SIG-M5 (cell line): Measurements from ENCODE around the gene EHBP1.

Experiments used
- DNase-seq: peaks from one replicate; lab custom pipeline; 2025; lab: John Stamatoyannopoulos, UW

EHBP1 gene

DNA sequence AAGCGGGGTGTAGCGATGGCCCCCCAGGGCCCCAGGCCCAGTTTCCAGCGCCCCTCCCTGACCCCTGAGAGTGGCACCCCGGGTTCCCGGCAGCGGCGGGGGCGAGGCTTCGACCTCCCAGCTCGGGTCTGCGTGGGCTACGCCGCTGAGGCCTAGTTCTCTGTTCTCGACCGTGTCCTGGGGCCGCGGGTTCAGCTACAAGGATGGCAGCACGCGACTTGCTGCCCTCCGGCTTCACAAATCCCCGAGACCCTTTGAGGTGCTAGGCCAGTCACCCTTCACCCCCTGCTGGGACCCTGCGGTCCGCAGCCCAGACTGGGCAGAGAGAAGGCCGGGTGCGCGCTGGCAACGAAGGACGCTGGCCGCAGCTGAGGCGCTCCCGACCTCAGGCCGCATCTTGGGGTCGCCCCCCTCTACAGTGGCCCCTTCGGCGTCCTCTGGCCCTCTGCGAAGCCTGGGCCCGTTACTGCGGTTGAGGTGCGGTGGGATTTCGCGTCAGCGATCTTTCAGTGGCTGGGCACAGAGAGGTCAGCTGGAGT, 346.4 kb downstream of the EHBP1 start:
- DNase-seq, result no peak

DNA sequence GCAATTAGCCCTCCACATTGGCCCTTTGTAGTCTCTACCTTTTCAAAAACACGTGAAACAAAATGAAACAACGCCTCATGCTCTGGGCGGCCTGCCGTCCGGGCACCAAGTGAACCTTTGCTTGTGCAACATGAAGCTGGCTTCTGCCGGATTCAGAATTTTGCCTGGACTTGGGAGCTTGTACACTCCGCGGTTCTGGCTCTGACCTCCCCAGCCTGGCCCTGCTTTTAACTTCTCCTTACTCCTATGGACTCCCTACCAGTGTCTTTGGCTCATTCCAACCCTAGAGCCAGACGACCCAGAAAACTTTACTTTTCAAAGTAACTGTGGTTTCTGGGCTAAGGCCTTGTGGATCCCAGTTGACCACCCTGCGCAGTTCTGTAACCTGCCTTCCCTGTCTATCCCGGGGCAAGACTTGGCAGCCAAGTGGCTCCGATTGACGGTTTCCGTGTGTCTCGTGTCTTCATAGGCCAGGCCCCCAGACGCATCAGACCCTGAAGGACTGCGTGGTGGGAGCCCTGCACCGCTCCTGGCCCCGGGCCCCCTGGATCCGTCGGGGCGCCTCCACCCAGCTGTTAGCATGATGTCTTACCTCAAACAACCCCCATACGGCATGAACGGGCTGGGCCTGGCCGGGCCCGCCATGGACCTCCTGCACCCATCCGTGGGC, 347.0 kb downstream of the EHBP1 start:
- DNase-seq, result no peak

DNA sequence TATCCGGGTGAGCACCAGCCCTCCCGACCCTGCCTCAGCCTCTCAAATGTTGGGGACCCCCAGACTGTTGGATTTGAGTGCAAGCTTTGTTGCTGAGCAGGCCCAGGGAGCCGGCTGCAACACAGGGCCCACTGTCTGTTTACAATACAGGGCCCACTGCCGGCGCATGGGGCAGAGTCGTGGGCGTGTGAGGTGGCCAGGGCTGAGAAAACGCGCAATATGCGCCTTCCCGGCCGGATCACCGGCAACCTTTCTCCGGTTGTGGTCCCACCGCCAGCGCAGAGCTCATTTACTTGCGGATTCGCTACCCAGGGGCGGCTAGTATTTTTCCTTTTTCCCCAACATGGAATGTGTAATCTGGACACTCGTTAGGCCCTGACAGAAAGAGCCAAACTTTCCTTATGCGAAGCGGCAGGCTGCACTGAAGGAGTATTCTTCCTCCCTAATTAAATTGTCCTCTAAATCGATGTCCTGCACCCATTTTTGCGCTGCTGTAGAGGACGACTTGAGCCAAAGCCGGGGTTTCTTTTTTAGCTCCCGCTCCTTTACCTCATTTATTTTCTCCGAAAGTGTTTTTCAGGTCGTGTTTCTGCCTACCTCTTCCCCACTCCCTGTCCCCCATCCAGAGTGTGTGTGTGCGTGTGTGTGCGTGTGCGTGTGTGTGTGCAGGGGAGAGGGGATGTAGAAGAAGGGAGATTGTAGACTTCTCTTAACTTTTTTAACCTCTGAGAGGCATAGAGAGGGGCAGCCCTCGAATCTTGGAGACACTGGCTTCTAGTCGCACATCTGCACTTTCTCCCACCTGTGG, 347.8 kb downstream of the EHBP1 start:
- no peak for DNase-seq

DNA sequence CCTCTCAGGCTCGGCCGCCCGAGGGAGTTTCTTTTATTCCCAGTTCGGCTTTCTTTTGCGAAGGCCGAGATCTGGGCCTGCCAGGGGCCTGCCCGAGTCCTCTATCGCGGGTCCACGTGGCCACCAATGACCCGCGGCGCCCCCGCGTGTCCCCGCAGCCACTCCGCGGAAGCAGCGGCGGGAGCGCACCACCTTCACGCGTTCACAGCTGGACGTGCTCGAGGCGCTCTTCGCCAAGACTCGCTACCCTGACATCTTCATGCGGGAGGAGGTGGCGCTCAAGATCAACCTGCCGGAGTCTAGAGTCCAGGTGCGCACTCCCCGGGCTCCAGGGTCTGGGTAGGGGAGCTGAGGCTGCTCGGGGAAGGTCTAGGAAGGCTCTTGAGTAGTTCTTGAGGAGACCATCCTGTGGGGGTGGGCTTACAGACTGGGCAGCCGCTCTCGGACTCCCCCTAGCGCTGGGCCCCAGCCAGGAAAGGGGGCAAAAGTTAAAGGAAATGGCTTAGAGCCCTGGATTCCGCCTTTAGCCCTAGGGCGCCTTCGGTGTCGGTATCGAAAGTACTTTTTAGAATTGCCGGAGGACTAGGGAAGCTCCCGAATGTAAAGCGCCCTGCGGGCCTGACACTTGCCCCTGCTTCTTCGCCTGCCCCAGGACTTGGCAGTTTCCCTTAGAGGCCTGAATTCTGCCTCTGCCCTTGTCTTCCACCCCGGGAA, 348.5 kb downstream of the EHBP1 start:
- no peak for DNase-seq

DNA sequence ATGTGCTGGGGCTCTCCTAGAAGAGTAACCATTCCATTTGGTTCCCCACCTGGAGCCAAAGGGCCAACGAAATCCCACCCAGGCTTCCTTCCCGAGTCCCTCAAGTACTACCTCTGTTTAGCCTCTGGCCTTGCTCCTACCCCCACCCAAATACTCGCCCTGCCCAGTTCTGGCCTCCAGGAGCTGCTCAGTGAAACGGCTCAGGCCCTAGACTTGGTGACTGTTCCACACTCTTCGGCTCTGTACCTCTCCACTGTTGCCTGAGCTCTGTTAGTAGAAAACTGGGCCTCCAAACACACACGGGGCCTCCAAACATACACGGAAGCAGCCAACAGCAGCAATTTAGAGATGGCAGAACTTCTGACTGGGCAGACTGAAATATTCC, 349.3 kb downstream of the EHBP1 start:
- no peak for DNase-seq

DNA sequence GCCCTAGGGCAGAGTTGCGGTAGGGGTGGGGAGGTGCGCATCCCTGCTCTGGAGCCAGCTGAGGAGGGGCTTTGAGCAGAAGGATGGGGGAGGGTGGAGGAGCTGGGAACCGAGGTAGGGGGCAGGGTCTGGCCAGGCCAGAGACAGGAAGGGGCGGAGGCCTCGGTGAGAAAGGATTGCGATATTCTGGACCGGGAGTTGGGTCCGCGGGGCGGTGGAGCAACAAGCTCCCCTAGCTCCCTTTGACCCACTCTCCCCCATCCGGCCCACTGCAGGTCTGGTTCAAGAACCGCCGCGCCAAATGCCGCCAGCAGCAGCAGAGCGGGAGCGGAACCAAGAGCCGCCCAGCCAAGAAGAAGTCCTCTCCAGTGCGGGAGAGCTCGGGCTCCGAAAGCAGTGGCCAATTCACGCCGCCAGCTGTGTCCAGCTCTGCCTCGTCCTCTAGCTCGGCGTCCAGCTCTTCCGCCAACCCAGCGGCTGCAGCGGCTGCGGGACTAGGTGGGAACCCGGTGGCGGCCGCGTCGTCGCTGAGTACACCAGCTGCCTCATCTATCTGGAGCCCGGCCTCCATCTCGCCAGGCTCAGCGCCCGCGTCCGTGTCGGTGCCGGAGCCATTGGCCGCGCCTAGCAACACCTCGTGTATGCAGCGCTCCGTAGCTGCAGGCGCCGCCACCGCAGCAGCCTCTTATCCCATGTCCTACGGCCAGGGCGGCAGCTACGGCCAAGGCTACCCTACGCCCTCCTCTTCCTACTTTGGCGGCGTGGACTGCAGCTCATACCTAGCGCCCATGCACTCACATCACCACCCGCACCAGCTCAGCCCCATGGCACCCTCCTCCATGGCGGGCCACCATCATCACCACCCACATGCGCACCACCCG, 350.0 kb downstream of the EHBP1 start:
- no peak for DNase-seq

DNA sequence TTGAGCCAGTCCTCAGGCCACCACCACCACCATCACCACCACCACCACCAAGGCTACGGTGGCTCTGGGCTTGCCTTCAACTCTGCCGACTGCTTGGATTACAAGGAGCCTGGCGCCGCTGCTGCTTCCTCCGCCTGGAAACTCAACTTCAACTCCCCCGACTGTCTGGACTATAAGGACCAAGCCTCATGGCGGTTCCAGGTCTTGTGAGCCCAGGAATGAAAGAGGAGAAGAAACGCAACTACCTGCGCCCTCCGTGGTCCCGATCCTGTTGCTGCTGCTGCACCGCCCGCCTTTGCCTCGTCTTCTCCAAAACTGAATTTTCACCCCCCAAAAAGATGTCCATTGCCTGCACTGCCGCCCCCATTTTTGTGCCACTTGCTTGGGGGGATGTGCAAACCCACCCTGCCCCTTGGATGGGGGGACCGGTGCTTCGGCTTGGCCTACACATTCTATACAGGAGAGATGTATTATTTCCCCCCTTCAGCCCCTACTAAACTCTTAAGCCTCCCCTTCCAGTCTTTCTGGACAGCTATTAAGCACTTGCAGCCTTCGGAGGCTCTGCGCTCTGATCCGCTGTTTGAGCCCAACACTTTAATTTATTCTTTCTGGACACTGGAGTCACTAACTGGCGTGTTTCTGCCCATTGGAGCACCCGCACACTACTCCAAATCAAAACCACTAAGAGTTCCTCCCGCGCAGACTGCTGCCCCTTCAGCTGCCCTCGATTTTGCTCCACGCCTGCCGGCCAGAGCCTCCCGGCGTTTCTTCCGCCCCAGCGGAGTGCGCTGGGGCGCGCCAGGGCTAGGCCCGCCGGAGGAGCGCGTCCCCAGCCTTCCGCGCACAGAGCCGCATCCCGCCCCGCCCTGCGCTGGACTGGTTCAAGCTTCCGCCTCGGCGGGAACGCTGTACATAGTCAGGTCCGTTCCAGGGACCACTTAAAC, 350.9 kb downstream of the EHBP1 start:
- DNase-seq, result no peak

DNA sequence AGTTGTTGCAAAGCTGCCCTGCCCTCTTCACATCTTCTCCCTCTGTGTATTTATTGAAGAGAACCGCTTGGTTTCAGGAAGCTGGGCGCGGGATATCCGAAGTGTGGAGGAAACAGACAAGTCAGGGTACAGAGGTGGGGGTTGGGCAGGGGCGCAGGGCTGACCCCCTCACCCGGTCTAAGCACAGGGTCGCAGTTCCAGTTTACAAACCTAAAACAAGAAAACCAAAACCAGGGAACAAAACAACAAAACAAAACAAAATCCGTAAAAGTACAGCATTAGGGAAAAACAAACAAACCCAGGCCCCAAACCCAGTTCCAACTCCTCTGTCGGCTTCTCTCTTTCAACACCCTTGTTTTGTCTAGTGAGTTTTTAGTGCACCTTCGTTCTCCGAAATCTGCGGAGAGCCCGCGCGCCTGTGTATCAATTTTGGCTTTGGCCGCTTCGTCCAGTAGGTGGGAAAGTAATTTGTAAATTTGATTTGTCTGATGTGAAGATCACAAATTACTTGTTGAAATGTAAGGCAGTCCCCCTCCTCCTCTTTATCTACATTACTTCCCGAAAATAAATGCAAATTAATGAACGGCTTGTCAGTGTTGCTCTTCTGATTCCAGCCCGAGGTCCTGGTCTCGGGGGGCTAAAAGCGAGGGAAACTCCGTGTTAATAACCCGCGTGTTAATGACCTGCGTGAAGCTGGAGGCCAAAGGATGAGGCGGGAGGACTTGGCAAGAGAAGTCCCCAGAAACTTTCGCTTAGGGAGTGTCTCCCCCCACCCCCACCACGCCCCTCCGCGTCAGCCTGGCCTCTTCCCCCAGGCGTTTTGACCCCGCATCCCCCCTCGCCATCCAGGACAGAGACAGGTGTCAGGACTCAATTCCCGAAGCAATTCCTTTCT, 352.0 kb downstream of the EHBP1 start:
- DNase-seq, result no peak

DNA sequence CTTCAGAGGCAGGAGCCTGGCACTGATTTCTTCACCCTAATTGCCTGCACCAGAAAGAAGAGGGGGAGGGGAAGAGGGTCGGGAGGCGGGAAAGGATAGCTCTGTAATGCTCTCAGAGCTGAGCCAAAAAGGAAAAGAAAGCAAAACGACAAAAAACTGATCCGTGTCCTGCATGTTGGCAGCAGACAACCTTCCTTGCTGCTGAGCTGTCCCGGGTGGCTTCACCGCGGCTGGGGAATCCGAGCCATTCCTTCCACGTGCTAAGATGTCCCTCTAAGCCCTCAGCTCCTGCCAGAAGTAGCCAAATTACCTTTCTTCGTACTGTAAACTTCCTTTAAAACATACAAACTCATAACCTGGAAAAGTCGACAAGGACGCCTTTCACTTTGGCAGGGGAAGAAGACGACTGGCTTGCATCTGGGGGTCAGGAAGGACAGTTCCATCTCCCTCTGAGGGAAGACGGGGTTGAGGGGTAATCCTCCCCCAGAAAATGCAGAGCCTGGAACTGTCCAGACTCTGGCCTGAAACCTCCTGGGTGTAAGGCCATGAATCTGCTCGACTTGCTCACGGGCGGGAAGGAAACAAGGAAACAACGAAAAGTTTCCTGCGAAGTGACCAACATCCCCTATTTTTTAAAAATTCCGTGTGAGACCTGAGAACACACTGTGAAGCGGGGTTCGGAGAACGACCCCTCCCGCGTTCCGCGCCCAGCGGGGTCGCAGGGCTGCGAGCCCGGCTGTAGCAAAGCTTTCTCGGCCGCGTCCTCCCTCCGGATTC, 352.8 kb downstream of the EHBP1 start:
- DNase-seq, result no peak

DNA sequence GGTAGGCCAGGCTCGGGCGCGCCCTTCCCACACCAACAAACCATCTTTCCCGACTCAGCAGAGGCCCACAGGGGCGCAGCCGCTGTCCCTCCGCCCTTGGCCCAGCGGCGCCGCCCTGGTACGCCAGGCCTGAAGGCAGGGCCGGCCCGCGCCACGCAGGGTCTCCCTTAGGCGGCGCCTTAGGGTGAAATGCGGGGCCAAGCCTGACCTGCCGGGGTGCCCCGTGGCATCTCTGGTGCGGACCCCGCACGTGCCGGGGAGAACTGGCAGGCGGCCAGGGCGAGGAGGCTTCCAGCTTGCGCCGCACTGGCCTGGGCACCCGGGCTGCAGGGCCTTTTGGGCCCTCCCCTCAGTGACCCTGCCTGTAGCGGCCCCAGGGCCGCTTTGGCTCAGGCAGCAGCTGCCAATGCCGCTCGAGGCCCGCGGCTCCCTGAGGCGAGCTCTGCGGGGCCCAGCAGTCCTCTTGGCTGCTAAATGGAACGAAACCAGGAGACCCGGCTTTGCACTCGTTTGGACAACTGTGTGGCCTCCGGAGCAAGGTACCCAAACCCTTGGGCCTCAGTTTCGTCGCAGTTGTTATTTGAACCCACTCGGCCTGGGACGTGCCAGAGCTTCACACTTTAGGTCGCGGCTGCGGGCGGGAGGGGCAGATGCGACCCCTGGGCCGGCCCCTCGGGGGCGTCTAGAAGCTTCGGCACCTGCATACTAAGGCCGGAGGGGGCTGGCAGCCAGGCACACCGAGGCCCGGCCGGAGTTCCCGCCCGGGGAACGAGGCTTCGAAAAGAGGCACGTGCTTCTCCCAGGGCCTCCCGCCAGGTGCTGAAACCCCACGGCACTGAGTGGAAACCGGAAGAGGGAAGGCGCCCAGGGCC, 353.6 kb downstream of the EHBP1 start:
- no peak for DNase-seq

DNA sequence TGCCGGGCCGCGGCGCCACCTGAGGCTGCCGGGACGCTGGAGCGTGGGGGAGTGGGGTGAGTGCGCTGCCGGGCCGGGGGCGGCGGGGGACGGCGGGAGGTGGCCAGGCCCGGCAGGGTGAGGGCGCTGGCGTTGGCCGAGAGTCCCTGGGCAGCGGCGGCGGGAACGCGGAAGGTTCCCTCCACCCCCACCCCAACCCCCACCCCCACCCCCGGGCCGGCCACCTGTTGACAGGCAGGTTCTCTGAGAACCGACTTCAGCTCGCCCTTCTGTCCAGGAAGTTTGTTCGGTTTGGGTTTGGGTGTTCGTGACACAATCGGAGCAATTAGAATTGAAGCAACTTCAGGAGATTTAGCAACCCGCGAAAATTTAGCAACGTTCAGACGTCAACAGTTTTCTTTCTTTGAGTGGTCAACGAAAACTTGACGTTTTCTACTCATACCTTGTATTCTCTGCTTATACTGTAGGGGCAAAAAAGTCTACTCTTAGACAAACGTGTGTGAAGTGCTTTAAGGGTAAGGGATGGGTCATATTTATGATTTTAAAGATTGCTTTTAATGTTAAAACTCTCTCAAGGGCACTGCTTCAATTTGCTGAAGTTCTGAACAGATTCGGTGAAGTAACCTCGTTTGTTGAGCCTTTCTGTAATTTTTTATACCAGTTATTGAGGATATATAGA, 354.4 kb downstream of the EHBP1 start:
- no peak for DNase-seq

DNA sequence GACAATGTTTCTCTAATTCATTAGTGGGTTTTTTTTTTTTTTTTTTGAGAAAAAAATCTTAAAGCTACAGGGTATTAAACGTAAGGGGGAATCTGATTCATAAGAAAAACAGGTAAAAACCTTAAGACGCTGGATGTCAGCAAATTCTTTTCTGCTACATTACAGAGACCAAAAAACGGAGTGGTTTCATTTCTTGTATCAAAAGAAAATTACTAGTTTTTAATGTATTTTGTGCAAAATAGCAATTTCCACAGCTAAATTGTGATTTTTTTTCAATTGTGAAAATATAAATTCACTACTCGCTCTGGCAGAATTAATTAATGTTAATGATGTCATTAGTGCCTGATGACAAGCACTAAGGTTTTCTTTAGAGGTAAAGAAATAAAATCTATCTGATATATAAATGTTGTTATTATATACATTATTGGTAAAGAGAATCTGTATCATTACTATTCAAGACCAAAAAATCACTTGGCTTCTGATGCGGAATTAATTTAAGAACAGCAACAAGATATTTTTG, 355.0 kb downstream of the EHBP1 start:
- DNase-seq, result no peak

DNA sequence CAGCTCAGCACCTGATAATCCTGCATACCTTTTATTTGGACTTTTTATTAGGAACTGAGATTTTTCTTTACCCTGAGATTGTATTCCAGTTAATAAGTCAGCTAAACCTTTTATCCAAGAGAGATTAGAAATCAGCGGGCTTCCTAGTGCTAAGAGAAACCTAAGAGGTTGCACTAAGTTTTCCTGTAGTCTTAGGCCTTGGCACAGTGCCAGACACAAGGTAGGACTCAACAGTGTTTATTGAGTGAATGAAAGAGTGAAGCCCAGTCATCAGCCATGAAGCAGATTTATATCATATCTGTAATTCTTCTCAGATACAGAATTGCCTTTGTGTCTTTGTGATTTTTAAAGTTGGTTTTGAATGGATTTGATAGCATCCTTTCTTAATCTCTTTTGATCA, 358.7 kb downstream of the EHBP1 start:
- no peak for DNase-seq

DNA sequence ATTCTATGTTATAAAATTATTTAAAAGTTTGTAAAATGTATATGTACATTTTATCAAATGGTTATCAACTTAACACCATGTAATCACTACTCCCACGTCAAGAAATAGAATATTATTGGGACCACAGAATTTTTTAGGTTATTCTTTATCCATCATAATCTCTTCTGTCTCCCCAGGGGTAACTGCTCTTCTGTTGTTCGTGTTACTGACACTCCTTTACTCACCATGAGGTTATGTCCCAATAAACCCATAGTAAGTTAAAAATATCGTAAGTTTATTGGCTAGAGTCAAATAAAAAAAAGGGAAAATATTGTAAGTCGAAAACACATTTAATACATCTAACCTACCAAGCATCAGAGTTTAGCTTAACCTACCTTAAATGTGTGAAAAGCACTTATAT, 359.1 kb downstream of the EHBP1 start:
- DNase-seq, result no peak

DNA sequence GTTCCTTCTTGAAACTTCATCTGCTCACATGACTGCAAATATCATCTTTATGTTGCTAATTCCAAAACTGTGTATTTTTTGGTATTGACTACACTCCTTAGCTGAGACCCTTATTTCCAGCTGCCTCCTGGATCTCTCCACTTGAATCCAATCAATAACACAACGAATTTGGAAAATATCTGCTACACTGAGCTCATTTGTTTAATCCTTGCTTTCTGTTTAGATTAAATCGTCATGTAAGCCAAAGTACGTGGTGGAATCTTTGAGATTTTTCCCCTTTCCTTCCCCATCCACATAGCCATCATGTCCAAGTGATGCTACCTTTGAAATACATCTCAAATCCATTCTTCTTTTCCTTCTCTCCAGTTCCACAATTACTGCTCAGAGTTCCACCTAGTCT, 360.8 kb downstream of the EHBP1 start:
- no peak for DNase-seq

DNA sequence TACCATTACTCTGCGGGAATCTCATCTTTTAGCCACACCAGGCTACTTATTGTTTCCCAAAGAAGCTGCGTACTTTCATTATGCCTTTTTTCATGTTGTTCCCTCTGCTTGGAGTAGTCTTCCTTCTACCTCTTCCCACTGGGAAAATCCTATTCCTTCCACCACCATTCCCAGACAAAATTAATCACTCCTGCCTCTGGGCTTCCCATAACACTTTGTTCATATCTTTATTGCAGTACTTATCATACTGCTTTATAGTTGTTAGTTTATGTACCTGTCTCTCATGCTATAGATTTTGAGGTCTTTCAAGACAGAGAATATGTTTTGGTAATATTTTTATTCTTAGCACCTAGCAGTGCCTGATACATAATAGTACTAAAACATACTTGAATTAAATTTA, 361.3 kb downstream of the EHBP1 start:
- no peak for DNase-seq

DNA sequence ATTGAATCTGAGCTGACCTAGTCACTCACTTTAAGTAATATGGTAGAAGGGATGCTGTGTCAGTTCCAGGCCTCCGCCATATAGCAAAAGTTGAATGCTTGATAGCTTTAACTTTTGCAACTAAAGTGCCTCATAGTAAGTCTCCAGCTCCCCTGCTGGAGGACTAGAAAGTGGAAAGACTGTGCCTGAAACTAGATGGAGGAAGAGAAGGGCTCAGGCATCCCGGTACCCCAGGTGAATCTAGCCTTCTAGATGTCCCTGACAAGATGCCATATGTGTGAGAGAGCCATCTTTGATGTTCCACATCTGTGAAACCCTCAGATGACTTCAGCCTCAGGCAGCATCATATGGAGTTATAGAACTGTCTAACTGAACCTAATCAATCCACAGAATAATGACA, 366.2 kb downstream of the EHBP1 start:
- no peak for DNase-seq
